GM19043 (cell line): Measurements from ENCODE around the gene TAS2R1.

Experiments
- ATAC-seq: cut with Tn5 transposase; IDR thresholded peaks from one replicate; pipeline ENCODE4 v1.9.1; 2021; ENCODE audit warnings: low read depth; ENCODE audit not compliant: unreplicated experiment

Gene TAS2R1

GRCh38 chr5:9630251-9630650 lies at the start of gene TAS2R1:
Gene TAS2R1 (minus strand): TSS chr5:9630351. CDS start chr5:9630032, 319 bp downstream.
- no peak for ATAC-seq

GRCh38 chr5:9670371-9670770 lies 40.2 kb upstream of the TAS2R1 start:
- ATAC-seq = no peak

- ATAC-seq = no peak
Observed at GRCh38 chr5:9667906-9668305, 37.8 kb upstream of the TAS2R1 start.

- no peak for ATAC-seq
Observed at GRCh38 chr5:9663891-9664290, 33.7 kb upstream of the TAS2R1 start.

GRCh38 chr5:9661316-9662015 lies 31.3 kb upstream of the TAS2R1 start:
- ATAC-seq = no peak

GRCh38 chr5:9658706-9659105 lies 28.6 kb upstream of the TAS2R1 start:
- ATAC-seq = no peak

- no peak for ATAC-seq
Observed at GRCh38 chr5:9657819-9658218, 27.7 kb upstream of the TAS2R1 start.

- no peak for ATAC-seq
Observed at GRCh38 chr5:9655641-9656040, 25.5 kb upstream of the TAS2R1 start.

GRCh38 chr5:9654886-9655285 lies 24.7 kb upstream of the TAS2R1 start:
- ATAC-seq = no peak

GRCh38 chr5:9653811-9654210 lies 23.7 kb upstream of the TAS2R1 start:
- ATAC-seq = peak; percentile 95

- no peak for ATAC-seq
Observed at GRCh38 chr5:9653061-9653460, 22.9 kb upstream of the TAS2R1 start.

GRCh38 chr5:9652295-9652694 lies 22.1 kb upstream of the TAS2R1 start:
- ATAC-seq = no peak

- ATAC-seq = no peak
Observed at GRCh38 chr5:9646843-9647242, 16.7 kb upstream of the TAS2R1 start.

GRCh38 chr5:9644630-9645029 lies 14.5 kb upstream of the TAS2R1 start:
- ATAC-seq = no peak

- ATAC-seq = no peak
Observed at GRCh38 chr5:9642621-9643020, 12.5 kb upstream of the TAS2R1 start.

GRCh38 chr5:9641806-9642355 lies 11.7 kb upstream of the TAS2R1 start:
- ATAC-seq = no peak

GRCh38 chr5:9632495-9632894 lies 2.3 kb upstream of the TAS2R1 start:
- no peak for ATAC-seq

- ATAC-seq = no peak
Observed at GRCh38 chr5:9627541-9627940, 2.6 kb downstream of the TAS2R1 start.

- no peak for ATAC-seq
Observed at GRCh38 chr5:9626955-9627354, 3.2 kb downstream of the TAS2R1 start.

- ATAC-seq = no peak
Observed at GRCh38 chr5:9625731-9626130, 4.4 kb downstream of the TAS2R1 start.

GRCh38 chr5:9625286-9625685 lies 4.9 kb downstream of the TAS2R1 start:
- ATAC-seq = no peak

GRCh38 chr5:9624196-9624947 lies 5.8 kb downstream of the TAS2R1 start:
- no peak for ATAC-seq
